Measurements from ENCODE around the gene CDH22. TPM values are rescaled to one million over a fixed set of nuclear protein-coding genes. Genes with fewer than 3 reads are reported as not detected.

CDH22 gene
- total RNA-seq, 1 donor from 2014 or later = 0.09 TPM

DNA sequence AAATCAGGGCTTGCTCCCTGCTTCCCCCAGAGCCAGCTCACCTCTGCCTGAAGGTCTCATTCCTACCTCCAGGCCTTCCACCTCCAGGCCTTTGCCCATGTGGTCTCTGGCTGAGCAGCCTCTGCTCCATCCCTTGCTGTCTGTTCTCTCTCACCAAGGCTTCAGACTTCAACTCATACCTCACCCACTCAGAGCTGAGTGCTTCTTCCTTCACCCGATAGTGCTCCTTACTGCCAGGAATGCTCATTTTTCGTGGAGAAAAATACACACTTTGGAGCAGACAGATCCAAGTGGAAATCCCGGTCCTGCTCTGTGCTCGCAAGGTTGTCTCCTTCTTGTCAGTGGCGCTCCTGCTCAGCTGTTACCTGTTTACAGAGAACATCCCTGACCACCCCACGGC is 7.0 kb upstream of the CDH22 start:
- Mint-ChIP-seq H3K4me3 (no peak overlapping the region), H3K27ac (no peak overlapping the region), H3K9me3 (no peaks in the 10 kb centered on the region), H3K4me1 (peaks cover 7% of the 10 kb centered on the region), H3K36me3 (ENCODE audit: low read depth) (no peaks in the 10 kb centered on the region), H3K27me3 (peaks cover 79% of the 10 kb centered on the region)
- ChIA-PET POLR2A (no interaction called here), CTCF (no interaction called here)
- no peak for DNase-seq
- ATAC-seq (ENCODE audit: low read depth) = no peak
- intact Hi-C loops (cut with micrococcal nuclease) = no loop called here
- TF ChIP-seq, protein P1, sequence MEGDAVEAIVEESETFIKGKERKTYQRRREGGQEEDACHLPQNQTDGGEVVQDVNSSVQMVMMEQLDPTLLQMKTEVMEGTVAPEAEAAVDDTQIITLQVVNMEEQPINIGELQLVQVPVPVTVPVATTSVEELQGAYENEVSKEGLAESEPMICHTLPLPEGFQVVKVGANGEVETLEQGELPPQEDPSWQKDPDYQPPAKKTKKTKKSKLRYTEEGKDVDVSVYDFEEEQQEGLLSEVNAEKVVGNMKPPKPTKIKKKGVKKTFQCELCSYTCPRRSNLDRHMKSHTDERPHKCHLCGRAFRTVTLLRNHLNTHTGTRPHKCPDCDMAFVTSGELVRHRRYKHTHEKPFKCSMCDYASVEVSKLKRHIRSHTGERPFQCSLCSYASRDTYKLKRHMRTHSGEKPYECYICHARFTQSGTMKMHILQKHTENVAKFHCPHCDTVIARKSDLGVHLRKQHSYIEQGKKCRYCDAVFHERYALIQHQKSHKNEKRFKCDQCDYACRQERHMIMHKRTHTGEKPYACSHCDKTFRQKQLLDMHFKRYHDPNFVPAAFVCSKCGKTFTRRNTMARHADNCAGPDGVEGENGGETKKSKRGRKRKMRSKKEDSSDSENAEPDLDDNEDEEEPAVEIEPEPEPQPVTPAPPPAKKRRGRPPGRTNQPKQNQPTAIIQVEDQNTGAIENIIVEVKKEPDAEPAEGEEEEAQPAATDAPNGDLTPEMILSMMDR (IDR thresholded peaks at IDR 0.05) = no peak

DNA sequence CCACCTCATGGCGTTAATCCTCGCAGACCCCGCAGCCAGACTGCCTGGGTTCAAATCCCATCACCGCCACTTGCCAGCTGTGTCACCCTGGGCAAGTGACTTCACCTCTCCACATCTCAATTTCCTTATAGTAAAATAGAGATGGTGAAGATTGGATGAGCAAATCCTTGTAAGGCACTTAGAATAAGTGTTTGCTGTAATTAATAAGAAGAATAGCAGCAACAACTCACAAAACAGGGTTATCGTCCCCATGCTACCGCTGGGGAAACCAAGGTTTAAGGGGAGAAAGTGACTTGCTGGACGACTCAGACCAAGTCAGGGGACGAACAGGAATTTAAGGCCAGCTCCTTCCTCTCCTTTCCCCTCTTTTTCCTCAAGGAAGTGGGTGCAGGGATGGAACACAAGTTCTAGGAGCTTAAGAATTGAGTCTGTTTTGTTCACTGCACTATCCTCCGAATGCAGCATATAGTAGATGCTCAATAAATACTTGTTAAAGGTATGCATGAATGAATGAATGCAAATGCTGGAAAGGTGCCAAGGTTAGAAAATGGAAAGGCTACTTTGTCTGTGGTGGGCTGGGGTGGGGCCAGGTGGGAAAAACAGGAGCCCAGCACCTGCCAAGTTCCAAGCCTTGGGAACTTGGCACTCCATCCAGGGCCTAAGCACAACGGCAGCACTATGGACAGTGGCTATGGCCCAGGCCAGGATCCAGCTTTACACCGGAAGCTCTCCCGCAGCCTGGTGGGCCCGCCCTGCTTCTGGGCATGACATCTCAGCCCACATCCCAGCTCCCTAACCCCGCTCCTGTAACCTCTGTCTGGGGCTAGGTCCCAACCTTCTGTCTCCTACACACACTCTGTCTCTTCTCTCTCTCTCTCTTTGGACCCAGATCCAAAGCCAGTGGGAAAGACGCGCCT is 4.9 kb upstream of the CDH22 start:
- ChIA-PET CTCF (no interaction called here), POLR2A (no interaction called here)
- Mint-ChIP-seq H3K9me3 (no peaks in the 10 kb centered on the region), H3K27ac (no peak overlapping the region), H3K27me3 (peaks cover 84% of the 10 kb centered on the region), H3K36me3 (ENCODE audit: low read depth) (no peaks in the 10 kb centered on the region), H3K4me3 (no peak overlapping the region), H3K4me1 (peaks cover 7% of the 10 kb centered on the region)
- intact Hi-C loops (cut with micrococcal nuclease) = no loop called here
- DNase-seq (no peak), ATAC-seq (ENCODE audit: low read depth) (no peak)
- TF ChIP-seq, protein P1 (IDR thresholded peaks at IDR 0.05) = no peak

- intact Hi-C loops (cut with micrococcal nuclease) = no loop called here
- no peak overlapping the region for H3K4me3 Mint-ChIP-seq
- DNase-seq = no peak
- H3K27ac Mint-ChIP-seq = no peak overlapping the region
- ChIA-PET POLR2A (no interaction called here), CTCF (no interaction called here)
- no peaks in the 10 kb centered on the region for H3K9me3 Mint-ChIP-seq
- H3K36me3 Mint-ChIP-seq (ENCODE audit: low read depth) = no peaks in the 10 kb centered on the region
- ATAC-seq (ENCODE audit: low read depth) = no peak
- TF ChIP-seq, protein P1 (IDR thresholded peaks at IDR 0.05) = no peak
- peaks cover 81% of the 10 kb centered on the region for H3K27me3 Mint-ChIP-seq
- H3K4me1 Mint-ChIP-seq = peaks cover 7% of the 10 kb centered on the region
Measured at GRCh38 chr20:46312075-46312944, 4.0 kb upstream of the CDH22 start.

- intact Hi-C loops (cut with micrococcal nuclease) = no loop called here
- H3K4me3 Mint-ChIP-seq = no peak overlapping the region
Measured at GRCh38 chr20:46311719-46312074, 3.4 kb upstream of the CDH22 start.

More at GRCh38 chr20:46311719-46312074, 3.4 kb upstream of the CDH22 start:
- no peaks in the 10 kb centered on the region for H3K9me3 Mint-ChIP-seq
- H3K36me3 Mint-ChIP-seq (ENCODE audit: low read depth) = no peaks in the 10 kb centered on the region
- TF ChIP-seq, protein P1 (IDR thresholded peaks at IDR 0.05) = no peak
- DNase-seq (no peak), ATAC-seq (ENCODE audit: low read depth) (no peak)
- H3K27me3 Mint-ChIP-seq = peaks cover 78% of the 10 kb centered on the region
- peaks cover 11% of the 10 kb centered on the region for H3K4me1 Mint-ChIP-seq
- no peak overlapping the region for H3K27ac Mint-ChIP-seq
- POLR2A ChIA-PET = no interaction called here
- CTCF ChIA-PET = no interaction called here
